Tibial nerve (tissue), 4 donors: ENCODE results near the gene CEP128. TPM values are rescaled to one million over a fixed set of nuclear protein-coding genes. Genes with fewer than 3 reads are reported as not detected.

ENCODE experiments used
- DNase-seq, 2 donors: peaks; one replicate each; pipeline ENCODE4 v3.0.0-alpha.2; 2019; ENCODE audit warnings: low spot score in 2 of 2
- H3K27ac ChIP-seq, 4 donors: fragments of 200-600 bp; sonication (generic) in 3 of 4; one replicate each; pipeline ENCODE4 v1.5.1; 2017 to 2019; ENCODE audit warnings: mild to moderate bottlenecking in 1 of 4
- H3K27me3 ChIP-seq, 2 donors: fragments of 200-600 bp; sonication (generic) in 1 of 2; one replicate each; pipeline versions ENCODE4 v1.5.1 to v1.6.0; 2017 to 2019
- H3K36me3 ChIP-seq, 3 donors: fragments of 200-600 bp; sonication (generic); one replicate each; pipeline ENCODE4 v1.5.1; 2018 to 2019
- H3K4me1 ChIP-seq, 4 donors: fragments of 200-600 bp; sonication (generic) in 3 of 4; one replicate each; pipeline ENCODE4 v1.5.1; 2017 to 2019
- H3K4me3 ChIP-seq, 4 donors: fragments of 200-600 bp; sonication (generic) in 3 of 4; one replicate each; pipeline ENCODE4 v1.5.1; 2017 to 2019; ENCODE audit warnings: mild to moderate bottlenecking in 1 of 4, moderate library complexity in 1 of 4
- H3K9me3 ChIP-seq, 4 donors: fragments of 200-600 bp; sonication (generic) in 3 of 4; one replicate each; pipeline ENCODE4 v1.5.1; 2017 to 2019
- EP300 ChIP-seq, 2 donors: sonication (generic); formaldehyde crosslinking; IDR thresholded peaks; one replicate each; pipeline ENCODE4 v1.6.1; 2017; ENCODE audit warnings: antibody characterized with exemption in 2 of 2, mild to moderate bottlenecking in 1 of 2
- POLR2A ChIP-seq, 2 donors: fragments of 450-650 bp; IDR thresholded peaks; one replicate each; pipeline ENCODE4 v1.6.1; 2017; ENCODE audit warnings: antibody characterized with exemption in 2 of 2, mild to moderate bottlenecking in 2 of 2, moderate library complexity in 2 of 2
- WGBS, 2 donors: methylation state at CpG; one replicate each; pipeline ENCODE4 v1.1.5; 2018; 5-methylcytosine and 5-hydroxymethylcytosine counted together
- small RNA-seq: library from RNA; depleted of rRNA; stranded (forward); fragments of <200 nt; gene quantifications from one replicate; pipeline ENCODE3, GENCODE V24; 2016
- total RNA-seq, 4 donors: library from RNA; depleted of rRNA; stranded (reverse); fragments of >200 nt; gene quantifications; one replicate each; pipeline ENCODE4 v1.1.0, GENCODE V29; 2016
- TF ChIP-seq, protein P1 (sequence below), 5 experiments: fragments of 200-600 bp in 3 of 5; fragments of 450-650 bp in 2 of 5; sonication (generic) in 3 of 5; IDR thresholded peaks; one replicate each; pipeline ENCODE4 v1.5.1; 2016 to 2019; ENCODE audit warnings: antibody characterized with exemption in 5 of 5, mild to moderate bottlenecking in 3 of 5, moderate library complexity in 2 of 5

CEP128 gene
- total RNA-seq, 4 donors from 2014 or later: 7.3 to 13.9 (median 12.5) TPM

DNA sequence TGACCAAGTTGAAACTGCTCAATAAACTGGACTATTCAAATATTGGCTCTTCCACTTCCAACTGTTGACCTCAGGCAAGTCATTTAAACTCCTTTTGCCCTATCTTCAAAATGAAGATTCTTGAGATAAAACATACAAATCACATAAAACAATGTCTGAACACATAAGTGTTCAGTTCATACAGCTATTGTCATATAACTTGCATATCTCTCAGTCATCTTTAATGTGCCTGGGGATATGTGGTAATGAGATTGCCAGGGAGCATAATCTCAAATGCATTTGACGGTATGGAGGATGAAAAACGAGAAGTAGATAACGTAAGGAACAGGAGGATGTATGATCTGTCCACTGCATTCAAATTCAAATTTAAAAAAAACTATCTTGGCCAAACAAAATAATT, 493.3 kb downstream of the CEP128 start:
- Histone ChIP-seq H3K4me3 (no peak overlapping the region), H3K36me3 (no peaks in the 10 kb centered on the region), H3K27ac (no peak overlapping the region), H3K27me3 (no peaks in the 10 kb centered on the region), H3K9me3 (peaks cover 0 to 12% (median 0%) of the 10 kb centered on the region in 4 donors), H3K4me1 (no peaks in the 10 kb centered on the region)
- 83 to 84% methylated on average over 3 of the region's 3 CpGs for WGBS, 2 donors
- TF ChIP-seq POLR2A (IDR thresholded peaks at IDR 0.05): no peak
- TF ChIP-seq, protein P1, sequence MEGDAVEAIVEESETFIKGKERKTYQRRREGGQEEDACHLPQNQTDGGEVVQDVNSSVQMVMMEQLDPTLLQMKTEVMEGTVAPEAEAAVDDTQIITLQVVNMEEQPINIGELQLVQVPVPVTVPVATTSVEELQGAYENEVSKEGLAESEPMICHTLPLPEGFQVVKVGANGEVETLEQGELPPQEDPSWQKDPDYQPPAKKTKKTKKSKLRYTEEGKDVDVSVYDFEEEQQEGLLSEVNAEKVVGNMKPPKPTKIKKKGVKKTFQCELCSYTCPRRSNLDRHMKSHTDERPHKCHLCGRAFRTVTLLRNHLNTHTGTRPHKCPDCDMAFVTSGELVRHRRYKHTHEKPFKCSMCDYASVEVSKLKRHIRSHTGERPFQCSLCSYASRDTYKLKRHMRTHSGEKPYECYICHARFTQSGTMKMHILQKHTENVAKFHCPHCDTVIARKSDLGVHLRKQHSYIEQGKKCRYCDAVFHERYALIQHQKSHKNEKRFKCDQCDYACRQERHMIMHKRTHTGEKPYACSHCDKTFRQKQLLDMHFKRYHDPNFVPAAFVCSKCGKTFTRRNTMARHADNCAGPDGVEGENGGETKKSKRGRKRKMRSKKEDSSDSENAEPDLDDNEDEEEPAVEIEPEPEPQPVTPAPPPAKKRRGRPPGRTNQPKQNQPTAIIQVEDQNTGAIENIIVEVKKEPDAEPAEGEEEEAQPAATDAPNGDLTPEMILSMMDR (IDR thresholded peaks at IDR 0.05): no peak
- no peak for TF ChIP-seq EP300 (IDR thresholded peaks at IDR 0.05)
- no peak for DNase-seq

GRCh38 chr14:80447392-80447791, 494.1 kb downstream of the CEP128 start:
- no peaks in the 10 kb centered on the region for H3K4me1 ChIP-seq
- no peak overlapping the region for H3K27ac ChIP-seq
- no peak for DNase-seq
- no peak overlapping the region for H3K4me3 ChIP-seq
- no peaks in the 10 kb centered on the region for H3K36me3 ChIP-seq
- TF ChIP-seq EP300 (IDR thresholded peaks at IDR 0.05): no peak
- TF ChIP-seq, protein P1 (IDR thresholded peaks at IDR 0.05): no peak
- no peak for TF ChIP-seq POLR2A (IDR thresholded peaks at IDR 0.05)
- peaks cover 0 to 12% (median 0%) of the 10 kb centered on the region in 4 donors for H3K9me3 ChIP-seq
- H3K27me3 ChIP-seq: no peaks in the 10 kb centered on the region

Small RNA genes lying within 50 kb of the gene (small RNA-seq; reads per million reads assigned to genes)
- gene AC022404.1: not detected

Other genes starting within 250 kb of the CEP128 start
- gene TSHR, start 13.9 kb upstream of the CEP128 start, total RNA-seq: under 1 TPM in 1 of 4 donors, not detected in 3; 0.84 TPM